H9 (cell line): ENCODE data around the gene ISL1. TPM values are rescaled to one million over a fixed set of nuclear protein-coding genes. Genes with fewer than 3 reads are reported as not detected.

Experiments
- DNase-seq: peaks from one replicate; pipeline ENCODE4 v3.0.0-alpha.2; 2017
- H2AFZ ChIP-seq: one replicate; pipeline ENCODE4 v1.6.1; 2013; ENCODE audit warnings: mild to moderate bottlenecking, low read length, control low read depth, moderate library complexity
- H2AK5ac ChIP-seq: 2 replicates; pipeline ENCODE4 v1.6.1; 2013; ENCODE audit warnings: low read length, control low read depth, mixed read lengths; ENCODE audit not compliant: insufficient read length
- H2BK120ac ChIP-seq: one replicate; pipeline ENCODE4 v1.6.1; 2013; ENCODE audit warnings: low read depth, mild to moderate bottlenecking, low read length, control low read depth, inconsistent platforms; ENCODE audit not compliant: poor library complexity, severe bottlenecking
- H2BK12ac ChIP-seq: 2 replicates; pipeline ENCODE4 v1.6.1; 2013; ENCODE audit warnings: low read length, control low read depth, mixed read lengths, low read depth; ENCODE audit not compliant: insufficient read length
- H2BK15ac ChIP-seq: 2 replicates; pipeline ENCODE4 v1.6.1; 2013; ENCODE audit warnings: low read depth, low read length, control low read depth
- H2BK20ac ChIP-seq: one replicate; pipeline ENCODE4 v1.6.1; 2013; ENCODE audit warnings: low read depth, mild to moderate bottlenecking, low read length, control low read depth, inconsistent platforms; ENCODE audit not compliant: poor library complexity, severe bottlenecking
- H2BK5ac ChIP-seq: 2 replicates; pipeline ENCODE4 v1.6.1; 2013; ENCODE audit warnings: low read length, control low read depth, mixed read lengths; ENCODE audit not compliant: insufficient read length
- H3K14ac ChIP-seq: 2 replicates; pipeline ENCODE4 v1.6.1; 2013; ENCODE audit warnings: low read length, control low read depth; ENCODE audit not compliant: insufficient read depth
- H3K18ac ChIP-seq: 2 replicates; pipeline ENCODE4 v1.6.1; 2013; ENCODE audit warnings: low read depth, mild to moderate bottlenecking, mixed read lengths, low read length, control low read depth; ENCODE audit not compliant: insufficient read length
- H3K23ac ChIP-seq: 2 replicates; pipeline ENCODE4 v1.6.1; 2013; ENCODE audit warnings: low read length, control low read depth, mixed read lengths, low read depth; ENCODE audit not compliant: insufficient read length
- H3K23me2 ChIP-seq: 2 replicates; pipeline ENCODE4 v1.6.1; 2013; ENCODE audit warnings: low read depth, mild to moderate bottlenecking, mixed read lengths, low read length, control low read depth; ENCODE audit not compliant: insufficient read length, poor library complexity, severe bottlenecking
- H3K27ac ChIP-seq: 2 replicates; pipeline ENCODE4 v1.5.1; 2013; ENCODE audit warnings: low read length, control low read depth, mixed read lengths, low read depth; ENCODE audit not compliant: insufficient read length
- H3K27me3 ChIP-seq: 2 replicates; pipeline ENCODE4 v1.6.1; 2013; ENCODE audit warnings: low read length, control low read depth, inconsistent platforms; ENCODE audit not compliant: insufficient read depth
- H3K4ac ChIP-seq: 2 replicates; pipeline ENCODE4 v1.6.1; 2013; ENCODE audit warnings: low read depth, mild to moderate bottlenecking, control low read depth, inconsistent platforms, low read length, moderate library complexity
- H3K4me1 ChIP-seq: 2 replicates; pipeline ENCODE4 v1.6.1; 2013; ENCODE audit warnings: low read length, control low read depth, inconsistent platforms; ENCODE audit not compliant: insufficient read depth
- H3K4me2 ChIP-seq: 2 replicates; pipeline ENCODE4 v1.6.1; 2013; ENCODE audit warnings: low read length, control low read depth, mixed read lengths; ENCODE audit not compliant: insufficient read length, insufficient read depth
- H3K56ac ChIP-seq: 2 replicates; pipeline ENCODE4 v1.6.1; 2013; ENCODE audit warnings: low read depth, mild to moderate bottlenecking, mixed read lengths, low read length, control low read depth; ENCODE audit not compliant: insufficient read length
- H3K79me1 ChIP-seq: 2 replicates; pipeline ENCODE4 v1.6.1; 2013; ENCODE audit warnings: low read depth, mild to moderate bottlenecking, moderate library complexity, low read length, control low read depth, inconsistent platforms; ENCODE audit not compliant: insufficient read depth, poor library complexity, severe bottlenecking
- H3K79me2 ChIP-seq: 2 replicates; pipeline ENCODE4 v1.6.1; 2013; ENCODE audit warnings: low read length, control low read depth, inconsistent platforms; ENCODE audit not compliant: insufficient read depth
- H3K9ac ChIP-seq: 2 replicates; pipeline ENCODE4 v1.6.1; 2013; ENCODE audit warnings: low read length, control low read depth, mixed read lengths; ENCODE audit not compliant: insufficient read length; ENCODE audit errors: extremely low read depth
- H3K9me3 ChIP-seq: one replicate; pipeline ENCODE4 v1.6.1; 2013; ENCODE audit warnings: low read depth, low read length, inconsistent platforms; ENCODE audit not compliant: control insufficient read depth
- H3T11ph ChIP-seq: one replicate; pipeline ENCODE4 v1.6.1; 2013; ENCODE audit warnings: mild to moderate bottlenecking, low read length, control low read depth, inconsistent platforms
- H4K20me1 ChIP-seq: one replicate; pipeline ENCODE4 v1.6.1; 2013; ENCODE audit not compliant: control insufficient read depth, insufficient read length, insufficient read depth
- H4K5ac ChIP-seq: 2 replicates; pipeline ENCODE4 v1.6.1; 2013; ENCODE audit warnings: low read depth, mild to moderate bottlenecking, mixed read lengths, low read length, control low read depth; ENCODE audit not compliant: insufficient read length
- H4K8ac ChIP-seq: replicated peaks from 2 replicates; pipeline ENCODE4 v1.6.1; 2013; ENCODE audit warnings: low read length, control low read depth, mixed read lengths, low read depth; ENCODE audit not compliant: insufficient read length
- H4K91ac ChIP-seq: 2 replicates; pipeline ENCODE4 v1.6.1; 2013; ENCODE audit warnings: low read depth, mild to moderate bottlenecking, moderate library complexity, mixed read lengths, low read length, control low read depth; ENCODE audit not compliant: insufficient read length
- H3K27ac Mint-ChIP-seq, 3 experiments: 2 replicates in 2 of 3; 3 replicates in 1 of 3; pipeline ENCODE4 v1.8.0; 2020 to 2021; ENCODE audit warnings: mixed read lengths in 3 of 3, mild to moderate bottlenecking in 1 of 3, moderate library complexity in 1 of 3
- H3K27me3 Mint-ChIP-seq: 2 replicates; pipeline ENCODE4 v1.8.0; 2021; ENCODE audit warnings: low read depth, mild to moderate bottlenecking, moderate library complexity, mixed read lengths
- H3K36me3 Mint-ChIP-seq, 3 experiments: 2 replicates in 2 of 3; 3 replicates in 1 of 3; pipeline ENCODE4 v1.8.0; 2020 to 2021; ENCODE audit warnings: low read depth in 3 of 3, mixed read lengths in 3 of 3; ENCODE audit not compliant: insufficient read depth in 1 of 3
- H3K4me1 Mint-ChIP-seq, 2 experiments: 2 replicates each; pipeline ENCODE4 v1.8.0; 2020; ENCODE audit warnings: mixed read lengths in 2 of 2
- H3K4me3 Mint-ChIP-seq, 2 experiments: 2 replicates in 1 of 2; 3 replicates in 1 of 2; pipeline ENCODE4 v1.8.0; 2020 to 2021; ENCODE audit warnings: mild to moderate bottlenecking in 2 of 2, mixed read lengths in 2 of 2, moderate library complexity in 1 of 2
- H3K9me3 Mint-ChIP-seq, 2 experiments: 2 replicates in 1 of 2; 3 replicates in 1 of 2; pipeline ENCODE4 v1.8.0; 2020; ENCODE audit warnings: mild to moderate bottlenecking in 2 of 2, mixed read lengths in 2 of 2, moderate library complexity in 1 of 2
- CTCF ChIP-seq: fragments of 200-600 bp; sonication (generic); conservative IDR thresholded peaks from 3 replicates; pipeline ENCODE4 v1.8.0; 2021; ENCODE audit warnings: antibody characterized with exemption, mild to moderate bottlenecking
- WGBS: extraction: QIAGEN DNeasy Blood & Tissue Kit; methylation state at CpG from one replicate; pipeline ENCODE4 v1.1.7; 2013; ENCODE audit warnings: missing lambda C conversion rate, low lambda C conversion rate, mixed read lengths; ENCODE audit not compliant: insufficient read length; ENCODE audit errors: extremely low coverage; 5-methylcytosine and 5-hydroxymethylcytosine counted together
- total RNA-seq: library from RNA; stranded (reverse); gene quantifications from 2 replicates; pipeline ENCODE4 v1.2.1, GENCODE V29; 2021

Gene ISL1
- total RNA-seq, 1 experiment from 2014 or later: not detected

- Histone ChIP-seq H2BK15ac (no peak overlapping the region), H3K9ac (no peak overlapping the region), H3K9me3 (no peaks in the 10 kb centered on the region), H3K27me3 (peaks cover 39% of the 10 kb centered on the region), H4K8ac (no peak overlapping the region), H3K14ac (no peak overlapping the region), H4K20me1 (no peaks in the 10 kb centered on the region), H3K27ac (no peak overlapping the region), H2BK5ac (no peak overlapping the region), H2BK12ac (no peak overlapping the region), H3K18ac (no peak overlapping the region), H3K79me1 (no peaks in the 10 kb centered on the region), H4K91ac (no peak overlapping the region), H2BK120ac (no peak overlapping the region), H2AK5ac (no peak overlapping the region), H2AFZ (no peak overlapping the region), H3K79me2 (no peaks in the 10 kb centered on the region), H3K56ac (no peak overlapping the region), H2BK20ac (no peak overlapping the region), H4K5ac (no peak overlapping the region), H3T11ph (no peak overlapping the region), H3K4ac (no peak overlapping the region), H3K4me2 (no peak overlapping the region), H3K23ac (no peak overlapping the region), H3K4me1 (peaks cover 6% of the 10 kb centered on the region; the same call in 1 of the 2 replicates), H3K23me2 (peaks cover 22% of the 10 kb centered on the region)
- DNase-seq: no peak
- Mint-ChIP-seq H3K27me3 (peaks cover 93% of the 10 kb centered on the region), H3K36me3 (no peaks in the 10 kb centered on the region), H3K4me1 (peaks cover 36 to 43% of the 10 kb centered on the region in 2 experiments), H3K4me3 (no peak overlapping the region), H3K27ac (no peak overlapping the region), H3K9me3 (no peaks in the 10 kb centered on the region; a peak in 1 of 5 replicates)
- WGBS: no CpG with 5 or more reads among the region's 7 CpGs
- TF ChIP-seq CTCF: no peak
These were observed 8.2 kb upstream of the ISL1 start for GRCh38 chr5:51375084-51375483.
